Astrocyte (in vitro differentiated cells and primary cell): ENCODE measurements around the gene TP53RK.

ENCODE experiments used
- CTCF ChIP-seq: IDR thresholded peaks from 2 replicates; pipeline ENCODE4 v1.5.1; 2011; ENCODE audit warnings: low read depth, mild to moderate bottlenecking, inconsistent platforms, low read length, moderate library complexity; ENCODE audit not compliant: insufficient read depth
- EZH2 ChIP-seq: IDR thresholded peaks from 2 replicates; pipeline ENCODE4 v1.6.1; 2012; ENCODE audit warnings: mild to moderate bottlenecking, low read length, inconsistent platforms; ENCODE audit not compliant: insufficient read depth

GRCh38 chr20:46670228-46670584, 19.0 kb downstream of the TP53RK start:
- TF ChIP-seq CTCF: no peak
- no peak for TF ChIP-seq EZH2
